ENCODE results near the gene SFI1. TPM values are rescaled to one million over a fixed set of nuclear protein-coding genes. Genes with fewer than 3 reads are reported as not detected.

Gene SFI1
- total RNA-seq, 4 donors from 2014 or later: 11.0 to 20.0 (median 16.4) TPM

DNA sequence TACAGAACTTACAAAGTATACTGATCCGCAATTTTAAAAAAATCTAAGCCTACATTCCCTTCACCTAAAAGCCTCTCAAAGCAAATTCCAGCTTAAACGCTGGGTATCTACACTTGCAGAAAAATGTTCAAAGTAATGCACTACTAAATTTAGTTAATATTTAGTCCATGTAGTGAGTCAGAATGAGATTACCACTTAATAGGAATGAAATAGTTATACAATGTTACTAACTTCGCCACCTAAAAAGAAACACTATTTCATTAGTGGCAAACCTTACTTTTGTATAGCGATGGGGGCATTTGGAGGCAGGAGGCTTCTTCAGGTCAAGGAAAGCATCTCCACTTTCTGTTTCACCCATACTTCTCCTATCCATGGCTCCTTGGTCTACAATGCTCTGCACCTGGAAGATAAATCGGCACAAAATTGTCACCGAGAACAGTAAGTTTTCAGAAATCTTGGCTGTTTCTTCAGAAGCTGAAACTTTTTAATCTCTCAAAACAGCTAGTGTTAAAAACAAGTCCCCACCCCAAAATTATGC lies 7.9 kb upstream of the SFI1 start:
- peaks cover 0 to 43% (median 0%) of the 10 kb centered on the region in 3 donors for H3K36me3 ChIP-seq
- H3K4me1 ChIP-seq: peaks cover 13 to 54% (median 15%) of the 10 kb centered on the region in 3 donors
- H3K27me3 ChIP-seq: no peaks in the 10 kb centered on the region
- 66 to 71% methylated on average over 6 of the region's 6 CpGs for WGBS, 2 donors
- no peak for DNase-seq
- TF ChIP-seq, protein P1, sequence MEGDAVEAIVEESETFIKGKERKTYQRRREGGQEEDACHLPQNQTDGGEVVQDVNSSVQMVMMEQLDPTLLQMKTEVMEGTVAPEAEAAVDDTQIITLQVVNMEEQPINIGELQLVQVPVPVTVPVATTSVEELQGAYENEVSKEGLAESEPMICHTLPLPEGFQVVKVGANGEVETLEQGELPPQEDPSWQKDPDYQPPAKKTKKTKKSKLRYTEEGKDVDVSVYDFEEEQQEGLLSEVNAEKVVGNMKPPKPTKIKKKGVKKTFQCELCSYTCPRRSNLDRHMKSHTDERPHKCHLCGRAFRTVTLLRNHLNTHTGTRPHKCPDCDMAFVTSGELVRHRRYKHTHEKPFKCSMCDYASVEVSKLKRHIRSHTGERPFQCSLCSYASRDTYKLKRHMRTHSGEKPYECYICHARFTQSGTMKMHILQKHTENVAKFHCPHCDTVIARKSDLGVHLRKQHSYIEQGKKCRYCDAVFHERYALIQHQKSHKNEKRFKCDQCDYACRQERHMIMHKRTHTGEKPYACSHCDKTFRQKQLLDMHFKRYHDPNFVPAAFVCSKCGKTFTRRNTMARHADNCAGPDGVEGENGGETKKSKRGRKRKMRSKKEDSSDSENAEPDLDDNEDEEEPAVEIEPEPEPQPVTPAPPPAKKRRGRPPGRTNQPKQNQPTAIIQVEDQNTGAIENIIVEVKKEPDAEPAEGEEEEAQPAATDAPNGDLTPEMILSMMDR (IDR thresholded peaks at IDR 0.05): no peak
- no peak for TF ChIP-seq POLR2A (IDR thresholded peaks at IDR 0.05)
- H3K9me3 ChIP-seq: no peaks in the 10 kb centered on the region
- intact Hi-C loops (cut with DNase I): no loop called here
- H3K27ac ChIP-seq: peak overlapping the region in 3 of 4 donors; percentile 91 to 93 (median 92)
- peak overlapping the region; percentile 71 to 91 (median 86) for H3K4me3 ChIP-seq

DNA sequence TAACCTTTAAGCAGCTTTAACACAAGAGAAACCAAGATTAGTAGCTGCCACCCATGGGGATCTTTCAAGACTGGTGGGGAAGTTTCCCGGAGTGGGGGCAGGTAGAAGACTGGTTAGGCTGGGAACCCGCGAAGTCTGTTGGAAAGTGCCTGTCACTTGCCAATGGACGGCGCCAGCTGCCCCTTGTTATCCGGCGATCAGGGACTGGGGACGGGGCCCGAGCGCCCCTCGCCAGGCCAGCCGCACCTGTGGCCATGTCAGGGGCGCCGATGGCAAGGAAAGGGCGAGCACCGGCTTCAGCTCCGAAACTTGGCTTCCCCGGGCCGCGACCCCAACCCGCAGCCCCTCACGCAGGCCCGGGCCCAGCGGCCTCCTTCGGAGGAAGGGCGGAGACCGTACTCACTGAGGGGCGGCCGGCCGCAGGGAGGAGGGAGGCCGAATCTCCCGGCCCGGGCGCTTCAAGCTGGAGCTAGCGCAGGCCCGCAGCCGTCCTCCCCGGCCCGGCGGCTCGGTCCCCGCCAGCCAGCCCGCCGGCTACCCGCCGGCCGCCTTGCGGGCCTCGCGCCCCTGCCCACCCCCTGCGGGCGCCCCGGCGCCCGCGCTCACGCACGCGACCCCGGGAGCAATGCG lies 7.2 kb upstream of the SFI1 start:
- intact Hi-C loops (cut with DNase I): no loop called here
- H3K27ac ChIP-seq: peak overlapping the region; percentile 91 to 97 (median 92)
- TF ChIP-seq, protein P1 (IDR thresholded peaks at IDR 0.05): no peak
- TF ChIP-seq POLR2A (IDR thresholded peaks at IDR 0.05): no peak
- no peak for DNase-seq
- WGBS, 2 donors: 0% methylated on average over 3 to 10 of the region's 61 CpGs
- no peaks in the 10 kb centered on the region for H3K27me3 ChIP-seq
- peak overlapping the region; percentile 71 to 91 (median 86) for H3K4me3 ChIP-seq
- peaks cover 0 to 36% (median 0%) of the 10 kb centered on the region in 3 donors for H3K36me3 ChIP-seq
- H3K9me3 ChIP-seq: no peaks in the 10 kb centered on the region
- peaks cover 13 to 57% (median 15%) of the 10 kb centered on the region in 3 donors for H3K4me1 ChIP-seq

DNA sequence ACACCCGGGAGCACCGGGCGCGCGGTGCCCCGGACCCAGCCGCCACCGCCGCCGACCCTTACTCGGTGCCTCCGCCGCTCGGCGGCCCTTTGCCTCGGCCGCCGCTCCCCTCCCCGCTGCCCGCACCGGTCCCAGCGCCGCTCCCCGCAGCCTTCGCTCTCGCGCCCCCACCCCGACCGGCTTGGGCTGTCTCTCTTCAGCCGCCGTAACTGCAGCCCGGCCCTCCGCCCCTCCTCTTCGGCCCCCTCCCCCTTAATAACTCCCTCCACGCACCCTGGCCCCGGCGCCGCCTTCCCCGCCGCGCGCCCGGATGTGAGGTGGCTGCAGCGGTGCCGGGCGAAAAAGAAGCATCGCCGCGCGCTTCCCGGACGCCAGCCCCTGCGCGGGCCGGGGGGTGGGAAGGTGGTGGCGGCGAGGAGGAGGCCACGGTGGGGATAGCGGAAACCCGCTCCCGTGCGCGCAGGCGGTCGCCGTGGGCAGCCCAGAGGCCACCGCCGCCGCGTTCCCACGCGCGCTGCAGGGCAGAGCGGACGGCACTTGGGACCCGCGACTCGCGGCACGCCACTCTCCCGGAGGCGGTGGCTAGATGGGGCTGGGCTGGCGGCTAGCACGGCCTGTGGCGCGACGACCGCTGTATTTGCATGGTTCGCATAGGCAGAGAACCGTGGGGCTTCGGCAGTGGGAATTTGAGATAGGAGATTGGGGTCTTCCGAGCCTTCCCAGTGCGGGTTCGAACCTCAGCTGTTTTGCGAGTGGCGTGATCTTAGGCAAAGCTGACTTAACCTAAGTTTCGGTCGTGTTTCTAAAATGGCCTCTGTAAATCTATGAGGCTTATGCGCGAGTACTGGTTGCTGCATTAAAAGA lies 6.5 kb upstream of the SFI1 start, which contains the start of gene EIF4ENIF1:
TSS of gene EIF4ENIF1 (minus strand) at position 211 of the 864 bp plus-strand sequence. CDS start 1,124 bp downstream, outside the sequence.
- peak; percentile 53 for DNase-seq
- Histone ChIP-seq H3K4me1 (peaks cover 13 to 61% (median 15%) of the 10 kb centered on the region in 3 donors), H3K27me3 (no peaks in the 10 kb centered on the region), H3K36me3 (peaks cover 0 to 28% (median 0%) of the 10 kb centered on the region in 3 donors), H3K27ac (peak within 1 kb of the TSS; percentile 91 to 97 (median 92)), H3K4me3 (peak within 1 kb of the TSS; percentile 71 to 91 (median 86)), H3K9me3 (no peaks in the 10 kb centered on the region)
- TF ChIP-seq POLR2A (IDR thresholded peaks at IDR 0.05): peak in 2 of 4 donors; percentile 57 to 66
- TF ChIP-seq, protein P1 (IDR thresholded peaks at IDR 0.05): peak in 1 of 6 experiments; percentile 10
- intact Hi-C loops (cut with DNase I): no loop called here
- WGBS, 2 donors: 0% methylated on average over 13 of the region's 100 CpGs

DNA sequence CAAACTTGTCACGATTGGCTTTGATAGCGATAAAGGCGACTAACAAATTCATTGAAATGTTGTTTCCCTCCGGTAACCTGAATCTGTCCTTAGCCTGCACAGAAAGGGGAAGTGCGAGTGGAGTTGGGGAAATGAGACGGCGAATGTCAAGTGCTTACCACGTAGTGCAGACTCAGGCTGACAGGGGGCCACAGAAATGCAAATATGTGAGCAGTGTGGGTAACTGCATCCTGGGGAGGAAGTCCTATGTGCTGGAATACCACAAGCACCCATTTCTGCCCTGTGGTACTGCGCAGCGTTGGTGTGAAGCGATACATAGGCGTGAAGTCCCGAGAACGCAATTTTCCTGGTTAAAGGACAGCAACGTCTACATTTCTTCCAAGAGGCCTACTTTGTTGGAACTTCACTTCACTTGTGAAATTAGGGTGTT lies 5.8 kb upstream of the SFI1 start:
- Histone ChIP-seq H3K27me3 (no peaks in the 10 kb centered on the region), H3K36me3 (peaks cover 0 to 22% (median 0%) of the 10 kb centered on the region in 3 donors), H3K4me3 (peak overlapping the region; percentile 71 to 91 (median 86)), H3K9me3 (no peaks in the 10 kb centered on the region), H3K4me1 (peaks cover 13 to 59% (median 19%) of the 10 kb centered on the region in 3 donors), H3K27ac (peak overlapping the region; percentile 91 to 97 (median 92))
- peak in 1 of 4 donors; percentile 33 for TF ChIP-seq POLR2A (IDR thresholded peaks at IDR 0.05)
- TF ChIP-seq, protein P1 (IDR thresholded peaks at IDR 0.05): peak in 2 of 6 experiments; percentile 20
- DNase-seq: peak; percentile 47
- intact Hi-C loops (cut with DNase I): no loop called here
- WGBS, 2 donors: 1 to 2% methylated on average over 15 of the region's 15 CpGs

Data from esophagus squamous epithelium (tissue), 5 donors.